ENCODE data around the gene LYRM1.

LYRM1 gene

DNA sequence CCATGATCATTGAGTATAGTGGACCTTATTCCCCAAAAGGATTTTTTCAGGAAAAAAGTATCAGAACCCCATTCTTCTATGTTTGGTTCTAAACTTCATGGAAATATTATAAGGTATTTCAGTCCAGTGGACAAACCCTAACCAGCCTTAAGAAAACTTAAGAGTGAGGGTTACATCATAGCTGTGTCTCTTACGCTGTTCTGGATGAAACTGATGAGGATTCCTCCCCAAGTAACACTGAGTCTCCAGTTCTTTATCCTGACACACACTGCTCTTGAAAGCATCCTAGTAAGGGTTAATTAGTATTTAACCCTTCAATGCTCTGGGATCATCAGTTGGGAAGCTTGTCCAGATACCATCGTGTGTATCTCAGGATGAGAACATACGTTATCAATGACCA lies 5.0 kb downstream of the LYRM1 start:
- DNase-seq (ENCODE audit: low spot score), result no peak
- H3K27ac ChIP-seq, result peak overlapping the region; percentile 86 to 100

DNA sequence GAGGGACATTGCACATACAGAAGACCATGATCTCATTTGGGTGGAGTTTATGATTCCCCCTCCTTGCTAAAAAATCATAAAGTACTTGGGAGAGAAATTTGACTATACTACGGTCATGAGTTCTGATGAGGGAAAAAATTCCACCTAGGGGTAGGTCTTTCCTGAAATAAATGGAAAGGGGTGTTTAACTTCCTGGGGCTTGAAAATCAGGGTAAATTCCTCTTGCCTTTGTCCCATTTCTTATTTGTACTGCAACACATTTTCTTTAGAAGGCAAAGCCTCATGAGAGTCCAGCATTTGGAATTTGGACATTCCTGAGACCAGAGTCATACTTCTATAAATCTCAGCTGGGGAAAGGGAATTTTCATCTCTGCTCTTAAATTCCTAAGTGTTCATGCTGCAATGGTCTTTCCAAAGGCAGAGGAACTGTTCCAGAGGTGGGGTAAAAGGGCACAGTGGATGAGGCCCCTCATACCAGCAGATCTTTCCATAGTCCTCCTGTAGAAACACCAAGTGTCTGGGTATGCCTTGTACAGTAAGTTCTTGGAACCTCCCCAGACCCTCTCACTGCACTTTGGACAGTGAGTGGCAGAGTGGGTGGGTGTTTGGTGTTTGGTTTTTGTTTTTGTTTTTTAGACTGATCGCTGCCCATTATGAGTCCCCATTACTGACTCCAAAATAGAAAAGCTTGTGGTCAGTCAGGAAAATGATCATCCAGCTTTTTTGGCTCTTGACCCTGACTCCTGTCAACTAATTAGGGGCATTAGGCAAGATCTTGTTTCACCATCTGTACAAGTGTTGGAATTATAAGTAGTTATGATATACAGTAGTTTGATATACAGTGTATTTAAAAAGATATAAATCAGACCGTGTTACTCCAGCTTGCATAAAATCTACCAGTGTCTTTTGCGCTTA lies 6.0 kb downstream of the LYRM1 start:
- no peak for DNase-seq (ENCODE audit: low spot score)
- H3K4me3 ChIP-seq, result peak overlapping the region; percentile 43

More for the DNA sequence above, 5.0 kb downstream of the LYRM1 start:
- peak overlapping the region; percentile 43 for H3K4me3 ChIP-seq
- TF ChIP-seq, protein P1, sequence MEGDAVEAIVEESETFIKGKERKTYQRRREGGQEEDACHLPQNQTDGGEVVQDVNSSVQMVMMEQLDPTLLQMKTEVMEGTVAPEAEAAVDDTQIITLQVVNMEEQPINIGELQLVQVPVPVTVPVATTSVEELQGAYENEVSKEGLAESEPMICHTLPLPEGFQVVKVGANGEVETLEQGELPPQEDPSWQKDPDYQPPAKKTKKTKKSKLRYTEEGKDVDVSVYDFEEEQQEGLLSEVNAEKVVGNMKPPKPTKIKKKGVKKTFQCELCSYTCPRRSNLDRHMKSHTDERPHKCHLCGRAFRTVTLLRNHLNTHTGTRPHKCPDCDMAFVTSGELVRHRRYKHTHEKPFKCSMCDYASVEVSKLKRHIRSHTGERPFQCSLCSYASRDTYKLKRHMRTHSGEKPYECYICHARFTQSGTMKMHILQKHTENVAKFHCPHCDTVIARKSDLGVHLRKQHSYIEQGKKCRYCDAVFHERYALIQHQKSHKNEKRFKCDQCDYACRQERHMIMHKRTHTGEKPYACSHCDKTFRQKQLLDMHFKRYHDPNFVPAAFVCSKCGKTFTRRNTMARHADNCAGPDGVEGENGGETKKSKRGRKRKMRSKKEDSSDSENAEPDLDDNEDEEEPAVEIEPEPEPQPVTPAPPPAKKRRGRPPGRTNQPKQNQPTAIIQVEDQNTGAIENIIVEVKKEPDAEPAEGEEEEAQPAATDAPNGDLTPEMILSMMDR (IDR thresholded peaks at IDR 0.05), result no peak

DNA sequence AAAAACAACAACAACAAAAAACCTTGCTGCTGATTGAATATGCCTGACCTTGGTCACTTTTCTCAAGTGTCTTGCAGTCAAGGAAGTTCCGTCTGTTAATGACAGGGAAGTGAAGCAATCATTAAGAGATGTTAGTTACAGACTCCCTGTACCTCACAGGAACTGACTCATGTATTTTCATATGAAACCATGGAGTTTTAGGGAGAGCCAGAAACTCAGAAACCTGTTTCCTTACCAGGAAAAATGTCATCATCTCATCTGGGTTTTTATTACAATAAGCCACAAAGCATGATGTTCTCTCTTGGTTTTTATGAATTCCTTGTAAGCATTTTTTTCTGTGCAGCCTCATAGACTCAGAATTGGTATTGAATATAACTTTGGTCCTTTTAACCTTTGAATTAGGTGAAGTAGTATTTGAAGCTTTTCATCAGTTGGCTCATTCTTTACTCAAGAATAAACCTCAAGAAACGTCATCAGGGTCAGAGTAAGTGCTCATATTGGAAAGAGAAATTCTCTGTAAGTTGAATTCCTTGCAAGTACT lies 10.3 kb downstream of the LYRM1 start:
- Histone ChIP-seq H3K4me3 (no peak overlapping the region), H3K27ac (peak overlapping the region; percentile 87 to 100)
- DNase-seq (ENCODE audit: low spot score), result no peak
- TF ChIP-seq, protein P1 (IDR thresholded peaks at IDR 0.05), result no peak

More for the DNA sequence above, 6.0 kb downstream of the LYRM1 start:
- peak overlapping the region; percentile 86 to 100 for H3K27ac ChIP-seq
- TF ChIP-seq, protein P1 (IDR thresholded peaks at IDR 0.05), result no peak

DNA sequence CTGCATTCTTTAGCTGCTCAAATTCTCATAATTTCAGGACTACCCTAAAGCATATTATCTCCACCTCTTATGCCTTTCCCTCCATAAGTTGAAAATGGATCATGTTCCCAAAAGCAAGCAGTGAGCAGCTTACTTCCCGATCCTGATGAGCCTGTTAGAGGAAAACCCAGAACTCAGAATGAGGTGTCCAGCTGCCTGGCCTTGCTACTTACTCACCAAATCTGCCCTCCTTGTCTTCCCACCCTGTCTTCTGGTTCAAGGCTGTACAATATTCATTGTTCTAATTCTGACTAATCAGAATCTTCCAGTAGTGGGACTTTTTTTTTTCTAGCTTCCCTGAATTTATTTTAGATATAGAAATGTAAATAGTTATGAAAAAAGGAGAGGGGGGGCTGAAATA lies 10.8 kb downstream of the LYRM1 start:
- no peak for DNase-seq (ENCODE audit: low spot score)
- Histone ChIP-seq H3K27ac (peak overlapping the region; percentile 87 to 100), H3K4me3 (no peak overlapping the region)
- TF ChIP-seq, protein P1 (IDR thresholded peaks at IDR 0.05), result no peak

DNA sequence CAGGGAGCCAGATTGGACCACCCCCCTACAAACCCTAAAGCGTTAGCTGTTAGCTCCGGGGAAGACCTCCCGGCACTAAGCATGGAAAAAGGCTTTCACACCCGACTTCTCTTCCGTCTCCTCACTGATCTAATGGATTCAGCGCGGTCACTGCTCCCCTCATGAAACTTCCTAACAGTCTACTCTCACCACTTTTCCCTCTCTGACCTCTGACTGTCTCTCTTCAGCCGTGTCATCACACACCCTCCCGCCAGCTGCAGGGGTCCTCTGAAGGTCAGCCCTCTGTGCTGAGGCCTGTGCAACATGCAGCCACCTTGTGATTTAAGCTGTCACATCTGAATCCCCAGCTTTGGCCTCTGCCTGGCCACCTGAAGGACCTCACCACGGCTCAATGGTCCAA lies 15.7 kb downstream of the LYRM1 start:
- TF ChIP-seq, protein P1 (IDR thresholded peaks at IDR 0.05), result no peak
- no peak for DNase-seq (ENCODE audit: low spot score)
- Histone ChIP-seq H3K4me3 (no peak overlapping the region), H3K27ac (no peak overlapping the region)

DNA sequence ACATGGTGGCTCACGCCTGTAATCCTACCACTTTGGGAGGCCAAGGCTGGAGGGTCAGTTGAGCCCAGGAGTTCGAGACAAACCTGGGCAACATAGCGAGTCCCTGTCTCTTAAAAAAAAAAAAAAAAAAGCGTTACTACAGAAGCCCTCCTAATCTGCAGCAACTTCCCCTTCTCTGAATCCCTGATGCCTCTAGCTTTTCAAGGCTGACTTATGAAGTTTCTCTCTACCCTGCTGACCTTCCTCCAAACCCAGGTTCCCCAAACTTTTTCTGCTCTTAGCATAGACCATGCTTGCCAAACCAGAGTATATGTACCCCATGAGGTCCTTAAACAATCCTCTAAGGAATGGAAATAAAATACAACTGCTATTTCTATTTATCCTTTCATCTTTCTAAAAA lies 16.4 kb downstream of the LYRM1 start:
- no peak overlapping the region for H3K27ac ChIP-seq
- H3K4me3 ChIP-seq, result no peak overlapping the region
- no peak for DNase-seq (ENCODE audit: low spot score)
- TF ChIP-seq, protein P1 (IDR thresholded peaks at IDR 0.05), result no peak

Measured in coronary artery (tissue), 2 donors.